Activated CD4-positive, alpha-beta T cell treated with anti-CD3 and anti-CD28 coated beads, Interleukin-2, amount 50 U/mL, for 4 hours (primary cell): ENCODE measurements around the gene LBP.
"Not testable (repeated sequence)": the region's sequence is repeated elsewhere in the genome, so short reads cannot be mapped to it uniquely, and the experiment has no call there.

Experiments used
- DNase-seq, 2 experiments: peaks; one replicate each; pipeline ENCODE4 v3.0.0-alpha.2; 2020

LBP gene

DNA sequence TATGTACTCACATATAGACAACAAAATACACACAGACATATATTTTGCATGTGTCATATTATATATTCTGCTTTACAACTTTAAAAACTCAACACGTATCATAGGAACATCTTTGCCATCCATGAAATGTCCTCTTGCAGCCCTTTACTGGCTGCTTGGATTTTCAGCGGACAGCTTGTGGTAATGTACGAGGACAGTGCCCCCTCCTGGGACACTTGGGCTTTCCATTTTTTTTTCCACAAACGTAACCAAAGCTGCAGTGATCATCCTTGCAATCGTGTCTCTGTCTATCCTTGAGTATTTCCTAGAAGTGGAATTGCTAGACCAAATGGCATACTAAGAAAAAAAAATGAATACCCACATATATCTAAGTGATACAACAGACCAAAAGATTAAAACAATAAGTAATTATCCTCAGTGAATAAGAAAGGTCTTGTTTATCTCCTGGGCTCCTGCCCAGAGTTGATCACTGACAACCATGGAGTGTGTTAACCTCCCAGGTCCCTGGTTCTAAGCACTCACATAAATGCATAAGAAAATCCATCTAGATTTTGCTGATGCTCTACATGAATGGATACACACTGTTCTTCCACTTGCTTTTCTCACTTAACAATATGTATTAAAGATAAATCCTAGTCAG lies 24.2 kb upstream of the LBP start:
- DNase-seq, result no peak

DNA sequence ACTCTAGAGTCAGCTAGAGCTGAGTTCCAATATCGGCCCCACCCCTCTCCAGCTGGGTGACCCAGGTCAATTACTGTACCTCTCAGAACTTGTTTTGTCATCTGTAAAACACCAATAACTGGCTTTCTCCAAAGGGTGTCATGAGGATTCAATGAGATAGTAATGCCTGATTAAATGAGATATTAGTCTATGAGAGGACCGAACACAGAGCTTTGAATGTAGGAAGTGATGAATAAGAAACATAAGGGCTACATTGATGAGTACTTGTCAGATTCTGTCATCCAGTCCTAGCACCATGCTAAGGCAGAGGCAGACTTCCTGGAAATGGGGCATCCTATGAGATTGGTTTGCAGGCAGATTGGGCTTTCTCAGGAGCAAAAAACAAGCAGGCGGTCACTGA lies 22.1 kb upstream of the LBP start:
- no peak for DNase-seq

DNA sequence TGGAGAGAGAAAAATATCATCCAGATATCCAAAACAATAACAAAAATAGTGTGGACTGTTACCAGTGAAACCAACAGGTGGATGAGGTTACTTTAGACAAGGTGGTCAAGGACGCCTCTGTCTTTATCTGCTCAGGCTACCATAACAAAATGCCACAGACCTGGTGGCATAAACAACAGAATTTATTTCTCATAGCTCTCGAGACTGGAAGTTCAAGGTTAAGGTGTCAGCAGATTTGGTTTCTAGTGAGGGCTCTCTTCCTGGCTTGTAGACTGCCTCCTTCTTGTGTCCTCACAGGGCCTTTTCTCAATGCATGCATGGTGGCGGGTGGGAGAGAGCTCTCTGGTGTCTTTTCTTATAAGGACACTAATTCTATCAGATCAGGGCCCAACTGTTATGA lies 21.1 kb upstream of the LBP start:
- DNase-seq, result no peak

DNA sequence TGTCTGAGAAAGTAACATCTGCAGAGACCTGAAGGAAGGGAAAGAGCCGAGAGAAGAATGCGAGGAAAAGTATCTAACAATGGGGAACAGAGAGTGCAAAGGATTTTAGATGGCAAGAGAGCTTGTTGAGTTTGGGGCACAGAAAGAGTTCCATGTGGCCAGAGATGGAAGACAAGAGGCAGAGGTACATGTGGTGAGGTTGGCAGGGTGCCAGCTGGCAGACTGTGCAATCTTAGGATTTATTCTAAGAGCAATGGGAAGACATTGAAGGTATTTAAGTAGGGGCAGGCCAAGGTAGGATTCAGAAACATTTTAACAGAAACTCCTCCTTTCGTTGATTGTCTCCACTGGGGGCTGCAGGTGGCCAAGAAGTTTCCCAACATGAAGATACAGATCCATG lies 20.4 kb upstream of the LBP start:
- no peak for DNase-seq

DNA sequence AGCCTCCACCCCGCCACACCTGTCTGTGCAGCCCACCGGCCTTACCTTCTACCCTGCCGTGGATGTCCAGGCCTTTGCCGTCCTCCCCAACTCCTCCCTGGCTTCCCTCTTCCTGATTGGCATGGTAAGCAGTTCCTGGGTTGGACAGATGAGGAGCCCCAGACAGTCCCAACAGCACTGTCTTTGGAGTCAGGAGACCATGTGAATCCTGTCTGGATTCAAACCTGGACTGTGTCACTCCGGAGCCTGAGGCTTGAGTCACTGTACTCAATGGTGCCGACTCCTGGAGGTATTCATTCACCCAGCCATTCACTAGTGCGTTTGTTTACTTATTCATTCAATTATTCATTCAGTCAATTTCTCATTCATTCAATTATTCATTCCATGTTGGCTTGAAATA lies 20.0 kb upstream of the LBP start:
- no peak for DNase-seq

DNA sequence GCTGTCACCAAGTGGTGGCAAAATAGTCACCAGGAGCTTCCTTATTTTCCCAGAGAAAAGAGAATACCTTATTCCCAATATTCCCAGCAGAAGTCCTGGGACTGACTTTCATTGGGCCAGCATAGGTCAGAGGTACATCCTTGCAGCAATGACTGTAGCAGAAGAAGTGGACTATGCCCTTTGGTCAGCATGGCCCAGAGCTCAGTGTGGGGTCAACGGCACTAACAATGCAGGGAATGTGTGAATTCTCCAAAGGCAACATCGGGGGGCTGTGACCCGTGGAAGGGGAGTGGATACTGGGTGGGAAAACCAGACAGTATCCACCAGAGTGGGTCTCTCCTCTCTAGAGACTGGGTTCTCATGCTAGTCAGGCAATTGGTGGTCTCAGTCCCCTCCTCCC lies 15.6 kb upstream of the LBP start:
- no peak for DNase-seq

DNA sequence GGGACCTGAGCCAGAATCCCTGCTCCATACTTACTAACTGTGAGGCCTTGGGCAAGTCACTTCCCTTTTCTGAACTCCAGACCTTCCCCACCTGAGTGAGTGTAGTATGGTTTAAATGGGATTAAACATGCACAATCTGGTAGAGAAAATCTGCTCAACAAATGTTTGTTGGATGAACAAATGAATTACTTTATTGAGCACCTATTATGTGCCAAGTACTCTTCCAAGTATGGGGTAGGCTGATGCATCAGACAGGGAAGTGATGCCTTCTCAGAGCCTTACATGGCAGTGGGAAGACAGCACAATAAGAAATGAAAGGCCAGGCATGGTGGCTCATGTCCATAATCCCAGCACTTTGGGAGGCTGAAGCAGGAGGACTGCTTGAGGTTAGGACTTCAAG lies 15.0 kb upstream of the LBP start:
- DNase-seq, result no peak

DNA sequence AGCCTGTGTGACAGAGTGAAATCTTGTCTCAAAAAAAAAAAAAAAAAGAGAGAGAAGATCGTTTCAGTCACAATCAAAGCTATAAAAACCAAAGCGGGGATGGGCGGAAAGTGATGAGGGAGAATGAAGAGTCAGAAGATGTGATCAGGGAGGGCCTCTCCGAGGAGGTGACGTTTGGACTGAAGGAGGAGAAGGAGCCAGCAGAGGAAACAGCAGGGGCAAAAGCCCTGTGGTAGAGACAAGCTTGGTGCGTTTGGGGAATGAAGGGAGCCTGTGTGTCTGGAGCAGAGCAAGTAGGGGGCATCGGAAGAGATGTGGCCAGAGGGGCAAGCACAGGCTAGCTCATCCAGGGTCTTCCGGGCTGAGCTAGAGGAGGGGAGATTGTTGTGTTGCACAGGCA lies 14.5 kb upstream of the LBP start:
- DNase-seq, result no peak

DNA sequence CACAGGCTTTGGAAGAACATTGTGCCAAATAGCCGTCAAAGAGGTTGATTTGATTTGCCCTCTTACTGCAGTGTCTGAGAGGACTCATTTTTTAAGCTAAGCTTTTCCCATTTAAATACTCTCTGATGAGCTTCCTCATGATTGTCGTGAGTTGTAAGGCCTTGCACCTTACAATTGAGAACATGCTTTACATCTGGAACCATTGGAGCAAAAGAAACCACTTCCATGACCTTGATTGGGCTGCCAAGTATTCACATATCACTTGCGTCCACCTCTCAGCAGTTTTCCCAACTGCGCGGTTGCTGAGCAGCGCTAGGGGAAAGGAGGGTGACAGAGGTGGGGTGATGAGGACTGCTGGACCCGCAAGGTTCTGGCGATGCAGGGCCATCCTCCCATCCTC lies 12.3 kb upstream of the LBP start:
- no peak for DNase-seq

DNA sequence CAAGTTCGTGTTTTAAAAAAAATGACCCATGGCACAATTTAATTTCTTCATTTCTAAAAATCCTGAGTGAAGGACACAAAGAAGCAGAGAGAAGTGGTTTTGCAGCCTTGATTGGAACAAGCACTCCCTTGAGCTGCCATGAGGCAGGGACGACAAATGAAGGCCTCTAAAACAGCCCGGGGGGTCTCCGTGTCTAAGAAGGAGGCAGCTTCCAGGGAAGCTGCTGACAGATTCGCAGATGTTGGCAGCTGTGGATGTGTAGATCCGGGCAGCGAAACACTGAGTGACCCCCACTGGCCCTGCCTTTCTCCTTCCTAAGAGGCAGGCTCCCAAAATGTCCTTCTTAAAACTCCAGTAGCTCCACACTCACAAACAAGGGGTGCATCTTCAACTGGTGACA lies 9.6 kb upstream of the LBP start:
- no peak for DNase-seq

DNA sequence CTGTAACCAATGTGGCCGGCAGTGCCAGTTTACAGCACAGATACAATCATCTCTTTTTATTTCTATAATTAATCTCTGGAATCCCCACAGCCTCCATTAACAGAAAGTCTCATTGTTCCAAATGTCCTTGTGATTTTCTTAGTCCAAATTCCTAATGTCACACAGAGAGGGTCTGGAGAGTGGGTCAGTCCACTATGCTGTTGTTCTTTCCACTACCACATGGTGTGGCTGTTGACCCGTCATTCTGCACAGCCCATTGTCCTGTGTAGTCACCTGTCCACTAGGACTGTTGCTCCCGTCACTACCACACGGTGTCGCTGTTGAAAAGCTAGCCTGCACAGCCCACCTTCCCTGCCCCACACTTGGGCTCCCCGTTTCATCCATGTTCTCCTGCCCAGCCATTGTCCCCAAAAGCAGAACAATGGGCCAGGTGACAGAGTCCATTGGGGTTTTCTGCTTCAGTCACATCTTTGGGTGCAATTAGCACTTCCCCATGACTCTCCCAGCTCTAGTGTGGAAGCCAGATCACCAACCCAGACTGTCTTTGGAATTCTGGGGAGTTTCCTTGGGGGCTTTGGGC lies 8.6 kb upstream of the LBP start:
- no peak for DNase-seq

DNA sequence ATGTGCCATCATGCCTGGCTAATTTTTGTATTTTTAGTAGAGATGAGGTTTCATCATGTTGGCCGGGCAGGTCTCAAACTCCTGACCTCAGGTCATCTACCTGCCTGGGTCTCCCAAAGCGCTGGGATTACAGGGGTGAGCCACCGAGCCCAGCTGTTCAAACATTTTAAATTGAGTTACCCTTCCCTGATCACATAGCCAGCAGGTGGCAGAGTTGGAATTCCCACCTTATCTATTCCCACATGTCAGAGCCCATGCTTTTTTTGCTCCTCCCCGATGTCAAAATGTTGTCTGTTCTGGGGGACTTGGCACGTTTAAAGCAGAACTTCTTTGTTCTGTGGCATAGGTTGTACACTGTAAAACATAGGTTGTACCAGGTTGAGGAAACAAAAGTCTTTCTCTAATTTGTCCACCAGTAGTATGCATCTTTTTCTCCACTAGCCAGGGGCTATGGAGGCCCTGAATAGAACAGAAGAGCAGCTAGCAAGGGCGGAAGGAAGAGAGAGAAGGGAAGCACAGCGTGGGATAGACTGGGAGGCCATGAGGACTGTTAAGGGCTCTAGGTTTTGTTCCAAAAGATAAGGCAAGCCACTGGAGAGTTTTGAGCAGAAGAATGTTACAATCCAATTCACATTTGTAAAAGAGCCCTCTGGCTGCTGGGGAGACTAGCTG lies 7.3 kb upstream of the LBP start:
- DNase-seq, result no peak

DNA sequence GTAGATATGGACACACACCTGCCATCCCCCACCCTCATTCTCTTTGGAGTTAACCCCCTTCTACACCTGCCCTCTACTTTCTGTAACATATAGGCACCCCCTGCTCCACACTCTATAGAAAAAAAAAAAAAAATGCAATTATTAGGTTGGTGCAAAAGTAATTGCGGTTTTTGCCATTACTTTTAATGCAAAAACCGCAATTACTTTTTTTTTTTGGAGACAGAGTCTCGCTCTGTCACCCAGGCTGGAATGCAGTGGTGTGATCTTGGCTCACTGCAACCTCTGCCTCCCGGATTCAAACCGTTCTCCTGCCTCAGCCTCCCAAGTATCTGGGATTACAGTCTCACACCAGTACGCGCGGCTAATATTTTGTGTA lies 6.8 kb upstream of the LBP start:
- DNase-seq, result not testable (repeated sequence)

DNA sequence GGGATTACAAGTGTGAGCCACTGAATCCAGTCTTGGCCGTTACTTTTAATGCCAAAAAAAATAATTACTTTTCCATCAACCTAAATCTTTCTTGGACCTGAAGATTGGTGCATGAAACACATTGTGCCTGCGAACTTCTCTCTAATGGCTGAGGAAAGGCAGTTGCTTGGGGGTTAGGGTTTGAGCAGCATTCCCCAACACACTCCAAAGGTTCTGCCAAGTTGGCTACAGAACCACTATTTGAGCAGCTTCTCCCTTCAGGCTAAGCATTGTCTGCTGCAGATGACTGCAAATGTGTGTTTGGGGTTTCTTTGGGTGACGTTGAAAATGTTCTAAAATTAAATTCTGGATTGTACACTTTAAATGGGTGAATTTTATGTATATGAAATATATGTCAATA lies 6.3 kb upstream of the LBP start:
- no peak for DNase-seq

DNA sequence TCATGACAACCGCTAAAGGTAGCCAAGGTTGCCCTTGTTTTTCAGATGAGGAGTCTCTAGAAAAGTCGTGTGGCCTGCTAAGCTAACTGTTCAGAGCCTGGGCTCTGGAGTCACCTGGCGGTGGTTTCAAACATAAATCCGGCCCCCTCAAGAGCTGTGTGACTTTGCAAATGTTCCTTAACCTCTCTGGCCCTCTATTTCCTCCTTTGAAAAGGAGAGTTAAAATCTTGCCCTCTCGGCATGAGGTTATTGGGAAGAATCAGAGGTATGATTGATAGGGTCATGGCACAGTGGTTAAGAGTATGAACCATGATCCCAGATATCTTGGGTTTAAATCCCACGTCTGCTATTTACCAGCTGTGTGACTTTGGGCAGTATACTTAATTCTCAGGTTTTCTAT lies 5.6 kb upstream of the LBP start:
- no peak for DNase-seq

DNA sequence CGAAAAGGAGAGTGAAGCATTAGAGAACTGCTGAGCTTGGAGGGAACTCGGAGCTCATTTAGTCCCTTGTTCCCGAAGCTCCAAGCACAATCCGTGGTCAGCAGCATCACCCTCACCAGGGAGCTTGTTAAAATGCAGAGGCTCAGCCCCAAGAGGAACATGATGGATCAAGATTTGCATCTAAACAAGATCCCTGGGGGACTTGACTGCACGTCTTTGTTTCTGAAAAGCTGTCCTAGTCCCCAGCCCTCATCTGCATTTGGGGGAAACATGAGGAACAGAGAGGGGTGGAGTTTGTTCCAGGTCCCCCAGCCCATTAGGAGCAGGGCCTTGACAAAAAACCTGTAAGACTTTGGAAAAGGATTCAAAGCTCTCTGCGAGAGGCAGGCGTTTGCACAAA lies 4.1 kb upstream of the LBP start:
- no peak for DNase-seq

DNA sequence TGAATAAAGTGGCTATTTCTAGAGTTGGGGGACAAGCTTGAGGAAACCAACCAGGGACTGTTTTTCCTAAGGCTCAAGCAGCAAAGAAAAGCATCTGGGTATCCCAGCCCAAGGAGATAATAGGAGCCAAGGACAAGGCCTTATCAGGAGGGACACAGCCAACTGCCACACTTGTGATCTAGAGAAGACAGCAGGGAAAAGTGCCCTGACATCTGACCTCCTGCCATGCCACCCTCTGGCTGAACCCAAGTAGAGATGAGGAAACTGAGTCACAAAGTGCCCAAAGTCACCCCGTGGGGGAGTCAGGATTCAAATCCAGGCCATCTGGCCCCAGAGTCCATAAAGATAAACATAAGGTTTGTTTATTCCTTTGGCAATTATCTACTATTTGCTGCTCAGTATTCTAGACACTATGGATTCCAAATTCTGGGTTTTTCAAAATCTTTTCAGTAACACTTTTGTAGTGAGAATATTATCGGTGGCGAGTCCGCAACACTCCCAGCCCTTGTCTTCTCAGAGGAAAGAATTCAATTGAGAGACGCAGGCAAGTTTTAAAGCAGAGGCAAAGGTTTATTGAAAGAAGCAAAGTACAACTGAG lies 3.5 kb upstream of the LBP start:
- DNase-seq, result no peak

DNA sequence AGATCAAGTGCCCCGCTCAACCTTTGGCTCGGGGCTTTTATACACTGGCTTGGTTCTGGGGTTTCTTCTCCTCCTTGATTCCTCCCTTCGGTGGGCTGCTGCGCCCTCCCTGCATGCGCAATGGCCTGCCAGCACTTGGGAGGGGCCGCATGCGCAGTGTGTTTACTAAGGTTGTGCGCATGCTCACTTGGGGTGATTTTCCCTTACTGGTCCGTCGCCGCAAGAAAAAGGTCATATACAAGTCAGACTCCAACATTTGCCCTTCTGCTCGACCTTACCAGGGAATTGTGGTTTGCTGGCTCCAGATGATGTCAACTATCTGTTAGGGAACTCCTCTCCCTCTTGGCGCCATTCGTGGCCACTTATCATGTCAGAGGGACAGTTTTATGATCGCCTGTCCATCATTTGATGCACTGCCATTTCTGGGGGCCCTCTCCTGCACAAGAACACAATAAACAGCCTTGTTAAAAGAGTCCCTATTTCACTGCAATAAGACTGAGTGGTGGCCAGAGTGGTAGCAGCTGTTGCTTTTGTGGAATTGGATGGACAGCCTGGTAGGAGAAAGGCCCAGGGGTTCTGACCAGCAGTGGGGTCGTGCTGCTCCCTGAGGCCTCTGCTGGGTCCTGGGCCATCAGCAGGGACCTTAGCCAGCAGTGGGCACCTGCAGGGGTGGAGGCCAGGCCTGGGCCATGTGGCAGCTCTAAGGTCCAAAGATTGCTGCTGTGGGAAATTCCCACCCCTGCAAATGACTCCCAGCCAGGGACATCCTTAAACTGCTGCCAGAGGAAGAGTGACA lies 2.8 kb upstream of the LBP start:
- no peak for DNase-seq

DNA sequence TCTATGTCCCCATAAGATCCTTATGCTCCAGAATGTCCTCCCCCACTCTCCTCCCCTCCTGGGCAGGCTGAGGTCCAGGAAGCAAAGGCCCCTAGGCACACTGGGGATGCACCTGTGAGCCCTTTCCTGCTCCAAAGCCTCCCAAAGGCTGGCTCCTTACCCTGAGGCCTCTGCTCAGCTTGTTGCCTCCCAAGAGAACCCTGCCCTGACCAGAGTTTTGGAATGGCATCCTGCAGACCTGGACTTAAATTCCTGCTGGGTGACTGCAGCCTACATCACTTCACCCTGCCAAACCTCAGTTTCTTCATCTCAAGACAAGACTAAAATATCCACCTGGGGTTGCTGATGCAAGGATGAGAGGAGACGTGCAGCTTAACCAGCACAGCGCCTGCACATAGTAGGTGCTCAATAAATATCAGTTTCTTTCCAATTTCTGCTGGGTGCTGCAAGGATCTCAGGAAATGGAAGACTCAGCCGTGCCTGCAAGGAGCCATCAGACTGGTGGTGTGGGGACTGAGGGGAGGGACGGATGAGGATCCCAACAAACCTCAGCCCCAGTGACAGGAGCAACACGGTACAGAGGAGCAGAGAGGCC lies 2.1 kb upstream of the LBP start:
- no peak for DNase-seq

DNA sequence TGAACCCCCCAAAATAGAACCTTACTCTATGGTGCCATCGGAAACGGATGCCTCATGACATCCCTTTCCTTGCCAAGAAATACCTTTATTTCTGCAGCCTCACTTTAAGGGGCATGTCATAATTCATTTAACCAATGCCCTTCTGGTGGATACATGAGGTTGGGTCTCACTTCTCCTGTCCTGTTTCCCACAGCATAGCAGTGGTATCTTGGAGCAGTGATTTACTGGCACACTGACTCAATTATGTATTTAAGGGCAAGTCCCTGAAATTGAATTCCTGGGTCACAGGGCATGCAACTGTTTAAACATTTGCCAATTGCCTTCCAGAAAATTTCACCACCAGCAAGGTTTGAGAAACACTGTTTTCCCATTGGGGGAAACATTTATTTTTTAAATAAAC lies 639 bp upstream of the LBP start:
- no peak for DNase-seq

DNA sequence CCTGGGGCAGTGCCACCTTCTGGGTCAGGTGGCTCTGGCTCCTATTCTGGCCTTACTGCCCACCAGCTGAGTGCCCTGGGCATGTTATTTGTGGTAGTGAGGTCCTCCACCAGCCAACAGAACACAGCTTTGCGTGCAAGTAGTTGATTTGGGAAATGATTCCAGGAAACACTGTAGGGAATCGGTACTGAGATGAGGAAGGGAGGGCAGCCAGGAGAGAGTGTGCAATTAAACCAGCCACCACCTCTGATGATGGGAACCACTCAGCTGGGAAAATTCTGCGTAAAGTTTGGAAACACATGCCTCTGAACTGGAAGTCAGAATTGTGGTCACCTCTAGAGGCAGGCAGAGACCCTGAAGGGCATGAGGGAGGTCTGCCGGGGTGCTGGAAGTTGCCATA lies 459 bp downstream of the LBP start:
- DNase-seq, result no peak

DNA sequence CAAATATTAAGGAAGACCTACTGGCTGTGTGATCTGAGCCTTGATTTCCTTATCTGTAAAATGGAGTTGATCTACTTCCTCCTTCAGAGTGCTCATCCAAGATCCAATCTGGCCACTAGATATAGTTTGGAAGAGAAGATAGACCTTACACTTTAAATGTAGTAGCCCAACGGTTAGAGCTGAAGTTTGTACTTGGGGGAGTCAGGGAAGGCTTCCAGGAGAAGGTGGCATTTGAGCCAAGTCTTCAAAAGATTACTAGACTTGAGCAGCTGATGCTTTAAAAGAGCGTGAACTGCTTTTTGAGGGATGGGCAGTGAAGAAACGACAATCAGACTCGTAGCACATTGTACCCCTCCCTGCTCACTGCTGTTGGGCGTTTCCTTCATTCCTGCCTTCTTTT lies 3.6 kb downstream of the LBP start:
- DNase-seq, result no peak
